ENCODE results near the gene C4orf51.
"Not testable (repeated sequence)": the region's sequence is repeated elsewhere in the genome, so short reads cannot be mapped to it uniquely, and the experiment has no call there.

The C4orf51 gene

GRCh38 chr4:145679991-145680455, at the start of gene C4orf51:
Gene C4orf51, plus strand, starts transcription at chr4:145680146. Its CDS starts 58 bp downstream, at chr4:145680204.
- DNase-seq, result no peak

- DNase-seq, result no peak
These were observed 44.8 kb upstream of the C4orf51 start for GRCh38 chr4:145635117-145635516.

DNA sequence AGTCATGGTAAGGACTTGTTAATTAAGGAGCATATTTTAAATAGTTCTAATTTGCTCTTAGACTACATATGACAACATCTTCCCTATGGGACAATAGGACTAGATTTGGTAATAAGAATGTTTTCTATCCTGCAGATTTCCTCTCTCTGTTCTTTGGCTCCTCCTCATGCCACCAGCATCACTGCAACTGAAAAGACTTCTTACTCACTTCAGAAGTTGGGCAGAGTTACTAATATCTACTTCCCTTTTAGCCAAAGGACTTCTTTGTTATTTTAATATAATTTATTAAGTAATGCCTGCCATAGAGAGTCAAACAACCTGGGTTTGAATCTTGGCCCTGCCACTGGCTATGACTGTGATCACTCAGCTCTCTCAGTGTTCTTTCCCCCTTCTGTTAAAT, 44.3 kb upstream of the C4orf51 start:
- no peak for DNase-seq

DNA sequence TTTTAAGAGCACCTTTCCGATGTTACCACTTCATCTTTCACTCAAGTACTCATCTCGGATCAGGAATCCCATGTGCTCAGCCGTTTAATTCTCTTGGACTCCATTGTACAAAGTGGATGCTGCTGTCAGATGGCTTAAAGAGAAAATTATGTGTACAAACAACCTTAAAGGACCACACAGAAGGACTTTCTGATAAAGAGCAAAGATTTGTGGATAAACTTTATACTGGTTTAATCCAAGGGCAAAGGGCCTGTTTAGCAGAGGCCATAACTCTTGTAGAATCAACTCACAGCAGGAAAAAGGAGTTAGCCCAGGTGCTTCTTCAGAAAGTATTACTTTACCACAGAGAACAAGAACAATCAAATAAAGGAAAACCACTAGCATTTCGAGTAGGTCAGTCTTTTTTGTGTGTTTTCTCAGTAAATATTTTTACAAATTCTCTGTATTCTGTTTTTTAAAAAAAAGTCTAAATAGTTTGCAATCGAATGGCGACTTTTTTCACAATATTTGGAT, 40.7 kb upstream of the C4orf51 start:
- no peak for DNase-seq

DNA sequence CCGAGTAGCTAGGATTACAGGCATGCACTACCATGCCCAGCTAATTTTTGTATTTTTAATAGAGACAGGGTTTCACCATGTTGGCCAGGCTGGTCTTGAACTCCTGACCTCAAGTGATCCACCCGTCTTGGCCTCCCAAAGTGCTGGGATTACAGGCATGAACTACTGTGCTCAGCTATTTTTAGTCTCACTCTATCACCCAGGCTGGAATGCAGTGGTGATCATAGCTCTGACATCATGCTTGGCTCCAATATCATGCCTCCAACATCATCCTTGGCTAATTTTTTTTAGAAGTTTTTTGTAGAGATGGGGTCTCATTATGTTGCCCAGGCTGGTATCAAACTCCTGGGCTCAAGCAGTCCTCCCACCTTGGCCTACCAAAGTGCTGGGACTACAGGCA, 39.7 kb upstream of the C4orf51 start:
- DNase-seq, result not testable (repeated sequence)

- no peak for DNase-seq
These were observed 36.7 kb upstream of the C4orf51 start for GRCh38 chr4:145643295-145643694.

DNA sequence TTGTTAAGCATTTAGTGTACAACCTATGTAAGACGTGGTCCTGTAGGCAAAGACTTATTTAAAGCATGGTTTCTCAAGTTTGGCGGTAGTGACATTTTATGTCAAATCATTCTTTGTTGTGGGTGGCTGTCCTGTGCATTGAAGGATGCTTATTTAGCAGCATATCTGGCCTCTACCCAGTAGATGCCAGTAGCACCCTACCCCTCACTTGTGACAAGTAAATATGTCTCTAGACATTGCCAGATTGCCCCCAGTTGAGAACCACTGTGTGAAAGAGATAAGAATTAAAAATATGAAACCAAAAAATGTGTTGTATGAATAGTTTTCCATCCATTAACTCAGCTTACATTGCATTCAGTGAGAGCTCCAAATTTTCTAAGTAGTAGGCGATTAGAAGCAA, 35.2 kb upstream of the C4orf51 start:
- DNase-seq, result no peak

DNA sequence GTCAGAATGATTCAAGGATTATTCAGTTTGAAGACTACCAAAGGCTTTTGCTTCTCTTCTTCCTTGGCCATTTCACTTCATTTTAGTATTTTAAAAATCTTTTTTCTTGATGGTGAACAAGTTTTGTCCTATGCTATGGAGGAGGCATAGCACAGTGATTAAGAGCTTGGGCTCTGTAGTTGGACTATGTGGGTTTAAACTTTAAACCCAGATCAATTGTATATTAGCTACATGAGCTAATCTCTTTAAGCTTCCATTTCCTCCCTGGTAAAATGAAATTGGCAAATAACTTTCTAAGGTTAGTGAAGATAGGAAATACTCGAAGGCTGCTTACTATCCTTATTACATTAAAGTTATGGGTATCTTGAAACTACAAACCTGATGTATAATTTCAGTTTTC, 23.8 kb upstream of the C4orf51 start:
- no peak for DNase-seq

DNA sequence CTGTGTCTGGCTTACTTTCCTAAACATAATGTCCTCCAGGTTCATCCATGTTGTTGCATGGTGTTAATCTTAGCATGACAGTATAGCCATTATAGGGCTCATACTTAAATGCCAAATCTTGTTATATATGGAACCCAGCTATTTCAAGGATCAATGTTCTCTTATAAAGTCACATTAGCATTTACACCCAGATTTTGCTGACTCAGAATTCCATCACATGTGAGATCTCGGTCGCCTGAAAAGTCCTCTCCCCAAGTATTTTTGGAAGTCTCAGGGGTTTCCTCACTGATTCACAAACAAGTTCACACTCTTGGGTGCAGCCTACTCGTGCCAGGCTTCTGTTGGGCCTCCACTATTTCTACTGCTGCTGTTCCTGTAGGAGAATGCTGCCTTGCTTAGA, 19.9 kb upstream of the C4orf51 start:
- no peak for DNase-seq

GRCh38 chr4:145663194-145663593, 16.8 kb upstream of the C4orf51 start:
- DNase-seq, result no peak

- no peak for DNase-seq
These were observed 14.2 kb upstream of the C4orf51 start for GRCh38 chr4:145665773-145666172.

DNA sequence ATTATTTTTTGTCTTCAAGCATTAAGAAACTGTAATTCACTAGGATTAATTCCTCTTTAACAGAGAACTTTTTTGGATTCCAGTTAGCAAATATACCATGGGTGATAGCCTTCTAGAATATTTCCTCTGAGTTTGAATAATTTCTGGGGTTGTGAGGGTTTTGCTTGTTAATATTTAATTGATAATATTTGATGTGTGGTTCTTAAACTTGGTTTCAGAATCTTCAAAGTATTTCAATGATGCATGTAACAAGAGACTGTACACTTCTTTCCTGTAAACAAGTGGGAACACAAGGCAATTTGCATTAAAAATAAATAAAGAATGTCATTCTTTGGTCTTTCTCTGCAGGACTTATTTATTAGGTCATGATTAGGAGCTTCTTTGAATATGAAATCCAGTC, 9.5 kb upstream of the C4orf51 start:
- no peak for DNase-seq

DNA sequence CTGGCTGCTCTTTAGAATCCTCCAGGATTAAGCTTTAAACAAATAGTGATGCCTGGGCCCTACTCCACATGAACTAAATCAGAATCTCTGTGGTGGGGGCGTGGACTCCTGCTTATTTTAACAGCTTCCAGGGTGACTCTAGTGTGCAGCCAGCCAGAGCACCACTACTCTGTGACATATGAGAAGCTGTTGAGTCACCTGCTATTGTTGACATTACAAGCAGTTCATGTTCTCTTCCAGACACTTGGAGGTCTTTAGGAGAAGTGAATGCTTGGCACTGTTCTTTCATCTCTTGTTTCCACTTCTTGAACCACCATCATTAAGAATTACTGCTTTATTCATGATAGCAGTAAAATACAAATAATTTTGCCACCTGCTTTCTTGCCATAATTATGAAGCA, 426 bp upstream of the C4orf51 start:
- no peak for DNase-seq

DNA sequence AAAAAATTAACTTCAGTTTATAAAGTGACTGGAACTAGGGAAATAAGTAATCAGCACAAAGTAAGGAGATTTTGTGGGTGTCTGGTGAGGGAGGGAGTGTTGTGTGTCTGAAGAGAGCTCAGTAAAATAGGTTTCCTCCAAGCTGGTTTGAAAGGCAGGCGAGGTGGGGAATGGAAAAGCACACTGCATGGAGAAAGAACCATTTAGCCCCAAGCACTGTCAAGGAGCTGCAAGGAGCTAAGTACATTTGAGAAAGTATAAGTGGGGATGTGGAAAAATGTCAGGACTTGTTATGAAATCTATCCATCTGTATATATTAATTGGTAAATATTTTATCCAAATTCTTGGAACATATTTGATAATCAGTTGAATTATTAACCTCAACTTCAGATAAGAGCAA, 956 bp downstream of the C4orf51 start:
- DNase-seq, result no peak

DNA sequence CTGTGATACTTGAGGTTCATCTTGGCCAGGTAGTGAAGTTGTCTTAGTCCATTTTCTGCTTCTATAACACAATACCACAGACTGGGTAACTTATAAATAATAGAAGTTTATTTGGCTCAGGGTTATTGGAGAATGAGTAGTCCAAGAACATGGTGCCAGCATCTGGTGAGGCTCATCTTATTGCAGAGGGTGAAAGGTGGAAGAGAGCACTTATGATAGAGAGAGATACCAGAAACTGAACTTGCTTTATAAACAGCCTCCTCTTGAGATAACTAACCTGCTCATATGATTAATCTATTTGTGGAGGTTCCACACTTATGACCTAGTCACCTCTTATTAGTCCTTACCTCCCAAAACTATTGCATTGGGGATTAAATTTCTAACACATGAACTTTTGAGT, 1.6 kb downstream of the C4orf51 start:
- no peak for DNase-seq

DNA sequence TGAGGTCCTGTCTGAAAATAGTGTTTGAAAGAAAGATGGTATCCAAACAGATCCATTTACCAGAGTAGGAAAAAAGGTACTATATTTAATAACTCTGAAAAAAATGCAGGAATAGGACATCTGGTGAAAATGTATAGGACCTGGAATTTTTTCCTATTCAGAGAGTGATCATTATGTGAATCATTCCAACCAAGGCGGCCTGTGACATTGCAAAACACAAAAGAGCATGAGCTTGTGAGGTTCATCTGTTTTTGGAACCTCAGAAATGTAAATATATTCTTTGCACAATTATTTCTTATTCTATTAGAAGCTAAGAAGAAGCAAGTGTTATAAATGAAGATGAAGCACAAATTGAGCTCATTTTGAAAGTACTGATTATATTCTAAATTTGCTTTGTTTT, 2.0 kb downstream of the C4orf51 start:
- DNase-seq, result no peak

GRCh38 chr4:145686991-145687390, 7.0 kb downstream of the C4orf51 start:
- no peak for DNase-seq

- DNase-seq, result no peak
These were observed 10.7 kb downstream of the C4orf51 start for GRCh38 chr4:145690610-145691009.

GRCh38 chr4:145691416-145691815, 11.5 kb downstream of the C4orf51 start:
- DNase-seq, result not testable (repeated sequence)

DNA sequence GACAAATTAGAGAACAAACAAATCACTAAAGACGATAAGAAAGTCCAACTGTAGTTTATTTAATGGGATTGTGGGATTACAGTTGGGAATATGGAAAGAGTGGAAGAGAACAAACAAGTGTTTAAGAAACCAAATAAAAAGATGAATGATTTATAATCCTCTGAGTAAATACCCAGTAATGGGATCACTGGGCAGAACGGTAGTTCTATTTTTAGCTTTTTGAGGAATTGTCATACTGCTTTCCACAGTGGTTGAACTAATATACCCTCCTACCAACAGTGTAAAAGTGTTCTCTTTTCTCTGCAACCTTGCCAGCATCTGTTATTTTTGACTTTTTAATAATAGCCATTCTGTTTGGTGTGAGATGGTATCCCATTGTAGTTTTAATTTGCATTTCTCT, 15.0 kb downstream of the C4orf51 start:
- no peak for DNase-seq

GRCh38 chr4:145697332-145697731, 17.4 kb downstream of the C4orf51 start:
- no peak for DNase-seq

DNA sequence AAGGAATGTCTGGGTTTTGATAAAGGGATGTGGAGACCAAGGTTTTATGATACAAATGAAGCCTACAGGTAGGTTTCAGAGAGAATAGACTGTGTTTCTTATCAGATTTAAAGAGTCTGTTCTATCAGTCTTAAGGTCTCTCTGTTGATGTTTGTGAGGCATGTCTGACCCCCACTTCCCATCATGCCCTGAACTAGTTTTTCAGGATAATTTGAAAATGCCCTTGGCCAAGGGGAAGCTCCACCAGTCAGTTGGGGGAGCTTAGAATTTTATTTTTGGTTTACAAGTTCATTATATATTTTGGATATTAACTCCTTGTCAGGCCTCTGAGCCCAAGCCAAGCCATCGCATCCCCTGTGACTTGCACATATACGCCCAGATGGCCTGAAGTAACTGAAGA, 18.6 kb downstream of the C4orf51 start:
- DNase-seq, result no peak

- no peak for DNase-seq
These were observed 24.0 kb downstream of the C4orf51 start for GRCh38 chr4:145703850-145704497.

DNA sequence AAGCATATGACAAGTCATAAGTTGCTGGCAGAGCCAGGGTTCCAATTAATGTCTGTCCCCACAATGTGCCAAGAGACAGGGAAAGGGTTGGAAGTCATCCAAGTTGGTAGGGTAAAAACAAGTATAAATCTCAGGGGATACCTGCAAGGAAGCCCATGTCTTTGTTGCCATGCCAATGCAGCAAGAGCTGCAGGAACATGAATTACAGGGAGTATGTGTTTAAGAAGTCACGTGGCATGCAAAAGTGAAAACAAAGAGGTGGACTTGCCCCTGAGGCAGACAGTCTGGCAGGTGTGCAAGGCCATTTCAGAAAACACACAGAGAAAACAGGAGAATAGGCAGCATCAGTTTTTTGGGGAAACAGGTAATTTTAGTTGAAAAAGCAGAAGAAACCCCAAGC, 29.4 kb downstream of the C4orf51 start:
- DNase-seq, result no peak

- no peak for DNase-seq
These were observed 29.9 kb downstream of the C4orf51 start for GRCh38 chr4:145709843-145710242.

Data from retina (tissue), 1 donor.